H54 (cell line): Measurements from ENCODE around the gene TNFRSF11A.

ENCODE experiments used
- DNase-seq: peaks from one replicate; pipeline ENCODE4 v3.0.0; 2011; ENCODE audit warnings: low spot score, mixed read lengths; ENCODE audit not compliant: insufficient read length
- FAIRE-seq: peaks from 3 replicates; lab custom pipeline; 2011; peaks lifted over from hg19 to GRCh38; lab: Jason Lieb, UNC
- POLR2A ChIP-seq: IDR thresholded peaks from 2 replicates; pipeline ENCODE4 v1.6.1; 2011; ENCODE audit warnings: low read depth, mild to moderate bottlenecking, low read length

The TNFRSF11A gene

DNA sequence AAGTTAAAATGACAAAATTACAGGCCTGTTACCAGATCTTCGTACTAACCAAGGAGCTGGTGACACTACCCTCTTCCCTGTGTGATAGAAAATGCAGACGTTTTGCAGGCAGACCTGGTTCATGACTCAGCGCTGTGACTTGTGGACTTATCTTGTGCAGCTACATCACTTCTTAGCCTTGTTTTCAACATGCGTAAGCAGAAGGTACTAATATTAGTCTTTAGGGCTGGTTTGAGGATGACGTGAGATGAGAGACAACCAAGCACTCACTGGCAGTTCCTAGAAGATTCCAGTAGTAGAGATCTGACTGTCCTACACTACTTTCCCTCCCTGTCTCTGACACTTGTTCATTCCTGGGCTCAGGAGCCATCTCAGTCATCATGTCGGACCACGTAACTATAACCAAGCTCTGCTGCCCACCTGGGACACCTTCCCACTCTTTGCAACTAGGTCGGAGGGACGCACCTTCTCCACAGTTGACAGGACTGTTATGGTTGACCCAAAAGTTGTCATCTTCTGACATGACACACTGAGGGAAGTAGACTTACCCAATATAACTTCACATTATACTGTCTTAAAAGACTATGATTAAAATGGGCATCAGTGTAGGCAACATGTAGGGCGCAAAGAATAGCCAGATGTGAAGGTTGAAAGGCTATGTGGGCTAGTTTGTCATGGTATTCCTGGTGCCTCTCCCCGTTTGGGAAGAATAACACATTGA, 64.8 kb downstream of the TNFRSF11A start:
- TF ChIP-seq POLR2A, result no peak
- FAIRE-seq, result no peak
- DNase-seq, result no peak

DNA sequence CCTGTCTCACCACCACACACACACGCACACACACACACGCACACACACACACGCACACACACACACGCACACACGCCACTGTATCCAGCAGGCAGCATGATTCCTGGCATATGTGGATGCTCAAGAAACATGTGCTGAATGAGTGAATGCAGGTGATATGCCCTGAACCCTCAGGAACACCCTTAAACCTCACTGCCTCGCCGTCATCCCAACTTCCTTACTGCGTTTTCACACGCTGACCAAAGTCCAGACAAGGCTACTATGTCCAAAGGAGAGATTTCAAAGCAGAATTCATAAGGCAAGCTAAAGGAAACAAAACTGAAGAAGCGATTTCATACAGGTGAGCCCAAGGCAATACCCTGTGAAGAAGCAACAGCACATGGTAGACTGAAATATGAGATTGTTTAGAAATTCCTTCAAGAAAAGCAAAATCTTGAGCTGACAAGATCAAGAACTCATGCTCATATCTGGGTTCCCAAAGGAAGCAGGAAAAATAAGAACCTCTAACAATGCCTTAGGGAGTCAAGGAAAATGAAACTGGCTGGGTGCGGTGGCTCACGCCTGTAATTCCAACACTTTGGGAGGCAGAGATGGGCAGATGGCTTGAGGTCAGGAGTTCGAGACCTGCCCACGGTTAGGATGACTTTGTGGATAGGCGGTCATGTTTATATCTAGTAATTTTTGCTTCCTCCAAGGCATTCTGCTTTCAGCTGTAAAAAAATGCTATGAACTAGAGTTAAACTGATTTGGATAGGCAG, 69.1 kb downstream of the TNFRSF11A start:
- no peak for FAIRE-seq
- TF ChIP-seq POLR2A, result no peak
- DNase-seq, result no peak

DNA sequence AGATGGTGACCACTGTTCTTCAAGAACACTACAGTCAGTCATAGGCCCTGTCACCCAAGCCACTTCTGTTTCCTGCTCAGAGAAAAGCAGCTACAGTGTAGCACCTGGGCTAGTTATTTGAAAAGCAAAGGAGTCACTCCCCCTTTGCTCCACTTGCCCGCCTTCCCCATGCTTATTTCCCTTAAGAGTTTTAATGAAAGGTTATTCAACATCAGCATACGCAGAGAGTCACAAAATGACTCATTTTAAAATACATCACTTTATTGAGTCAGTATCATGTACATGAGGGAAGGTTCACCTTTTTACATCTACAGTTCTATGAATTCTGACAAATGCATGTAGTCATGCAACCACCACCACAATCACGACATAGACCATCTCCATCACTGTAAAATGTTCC, 71.3 kb downstream of the TNFRSF11A start:
- no peak for TF ChIP-seq POLR2A
- no peak for FAIRE-seq
- no peak for DNase-seq

DNA sequence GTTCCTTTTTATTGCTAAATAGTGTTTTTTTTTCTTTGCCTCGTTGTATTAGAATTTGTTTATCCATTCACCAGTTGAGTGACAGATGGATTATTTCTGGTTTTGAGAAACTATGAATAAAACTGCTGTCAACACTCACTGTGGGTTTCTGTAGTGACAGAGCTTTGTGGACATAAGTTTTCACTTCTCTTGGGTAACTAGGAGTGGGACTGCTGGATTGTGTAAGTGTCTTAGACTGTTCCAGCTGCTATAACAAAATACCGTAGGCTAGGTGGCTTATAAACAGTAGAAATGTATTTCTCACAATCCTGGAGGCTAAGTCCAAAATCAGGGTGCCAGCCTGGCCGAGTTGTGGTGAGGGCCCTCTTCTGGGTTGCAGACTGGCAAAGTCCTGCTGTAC, 71.9 kb downstream of the TNFRSF11A start:
- no peak for TF ChIP-seq POLR2A
- no peak for DNase-seq
- no peak for FAIRE-seq

DNA sequence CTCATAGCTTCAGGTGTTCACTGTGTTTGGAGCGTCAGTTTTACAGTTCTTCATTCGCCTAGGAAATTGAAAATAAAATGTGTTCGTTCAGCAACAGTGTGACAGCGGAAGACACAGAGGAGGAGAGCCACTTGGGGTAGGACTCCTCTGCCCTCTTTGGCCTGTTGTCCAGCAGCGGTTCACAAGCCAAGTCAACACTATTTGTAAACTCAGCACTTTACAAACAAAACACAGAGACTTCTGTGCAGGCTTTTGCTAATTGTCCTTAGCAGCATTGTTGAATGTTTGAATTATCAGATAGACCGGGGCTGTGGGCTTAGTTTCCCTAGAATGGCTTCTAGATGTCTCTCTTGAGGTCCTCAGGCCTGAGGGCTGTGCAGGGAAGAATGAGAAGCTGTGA, 73.2 kb downstream of the TNFRSF11A start:
- FAIRE-seq, result no peak
- TF ChIP-seq POLR2A, result no peak
- no peak for DNase-seq

DNA sequence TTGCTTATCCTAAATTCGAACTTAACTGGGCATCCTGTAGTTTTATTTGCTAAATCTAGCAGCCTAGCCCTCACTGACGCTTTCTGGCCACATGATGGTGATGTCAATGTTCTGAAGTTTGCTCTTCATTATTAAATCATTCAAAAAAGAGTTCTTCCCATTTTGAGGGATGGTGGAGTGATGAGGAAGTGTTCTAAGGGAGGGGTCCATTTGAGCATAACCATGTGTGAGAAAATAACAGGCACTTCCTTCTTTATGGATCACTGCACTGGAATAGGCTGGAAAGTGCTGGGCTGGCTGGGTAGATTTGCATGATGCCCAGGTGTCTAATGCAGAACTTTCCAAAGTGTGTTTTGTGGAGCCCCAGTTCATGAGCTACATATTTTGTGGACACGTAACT, 74.2 kb downstream of the TNFRSF11A start:
- FAIRE-seq, result no peak
- no peak for DNase-seq
- TF ChIP-seq POLR2A, result no peak

- DNase-seq (peak; percentile 40), FAIRE-seq (peak; percentile 27)
- TF ChIP-seq POLR2A, result no peak
Observed at GRCh38 chr18:62399781-62400308, 74.7 kb downstream of the TNFRSF11A start.

GRCh38 chr18:62400916-62401315, 75.8 kb downstream of the TNFRSF11A start:
- DNase-seq (no peak), FAIRE-seq (no peak)
- no peak for TF ChIP-seq POLR2A

DNA sequence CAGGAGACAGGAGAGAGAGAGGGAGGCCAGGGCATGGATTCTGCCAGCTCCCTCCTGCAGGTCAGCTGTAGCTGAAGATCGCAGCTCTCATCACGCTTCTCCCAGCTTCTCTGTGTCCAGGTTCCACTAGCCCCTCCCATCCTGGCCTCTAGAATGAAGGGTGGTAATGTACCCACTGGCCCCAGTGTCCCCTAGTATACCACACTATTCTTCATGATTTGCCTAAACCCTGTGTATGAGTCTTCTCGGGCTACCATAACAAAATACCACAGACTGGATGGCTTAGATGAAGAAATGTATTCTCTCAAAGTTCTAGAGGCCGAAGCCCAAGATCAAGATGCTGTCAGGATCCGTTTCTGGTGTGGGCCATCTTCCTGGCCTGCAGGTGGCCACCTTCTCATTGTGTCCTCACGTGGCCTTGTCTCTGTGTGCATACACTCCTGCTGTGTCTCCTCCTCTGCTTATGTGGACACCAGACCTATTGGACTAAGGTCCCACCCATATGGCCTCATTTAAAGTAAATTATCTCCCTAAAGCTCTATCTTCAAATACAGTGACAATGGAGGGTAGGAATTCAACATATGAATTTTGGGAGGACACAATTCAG, 77.3 kb downstream of the TNFRSF11A start:
- DNase-seq, result no peak
- no peak for FAIRE-seq
- no peak for TF ChIP-seq POLR2A

DNA sequence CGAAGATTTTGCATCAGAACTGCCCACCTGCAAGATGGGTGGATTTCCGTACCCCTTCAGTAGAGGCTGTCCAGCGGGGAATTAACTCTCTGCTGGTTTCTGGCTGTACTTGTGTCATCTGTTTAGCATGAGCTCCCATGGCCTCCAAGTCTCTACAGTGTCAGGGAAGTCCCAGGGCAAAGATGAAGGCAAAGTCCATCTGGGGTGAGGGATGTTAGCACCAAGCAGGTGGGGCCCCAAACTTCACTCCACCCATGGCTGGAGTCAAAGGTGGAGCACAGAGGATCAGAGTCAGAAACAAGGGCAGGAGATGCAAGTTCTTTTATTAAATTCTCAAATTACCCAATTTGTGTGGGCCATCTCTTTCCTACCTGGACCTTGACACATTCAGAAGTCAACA, 78.0 kb downstream of the TNFRSF11A start:
- DNase-seq, result no peak
- no peak for FAIRE-seq
- TF ChIP-seq POLR2A, result no peak

DNA sequence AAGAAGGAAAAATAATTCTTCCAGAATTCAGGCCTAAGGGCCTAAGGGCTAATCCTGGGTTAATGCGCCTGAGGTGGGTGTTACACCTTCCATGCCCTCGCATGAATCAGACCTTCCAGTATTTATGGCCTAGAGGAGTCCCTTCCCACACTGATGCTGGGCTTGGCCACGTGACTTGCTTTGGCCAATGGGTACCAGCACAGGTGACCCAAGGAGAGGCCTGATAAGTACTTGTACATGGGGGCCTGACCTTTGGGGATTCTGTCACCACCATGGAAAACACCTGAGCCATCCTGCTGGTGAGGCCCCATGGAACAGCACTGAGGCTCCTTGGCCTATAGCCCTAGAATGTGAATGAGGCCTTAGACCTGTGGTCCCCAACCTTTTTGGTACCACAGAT, 79.8 kb downstream of the TNFRSF11A start:
- TF ChIP-seq POLR2A, result no peak
- no peak for FAIRE-seq
- DNase-seq, result no peak

GRCh38 chr18:62407660-62408059, 82.5 kb downstream of the TNFRSF11A start:
- FAIRE-seq, result no peak

DNA sequence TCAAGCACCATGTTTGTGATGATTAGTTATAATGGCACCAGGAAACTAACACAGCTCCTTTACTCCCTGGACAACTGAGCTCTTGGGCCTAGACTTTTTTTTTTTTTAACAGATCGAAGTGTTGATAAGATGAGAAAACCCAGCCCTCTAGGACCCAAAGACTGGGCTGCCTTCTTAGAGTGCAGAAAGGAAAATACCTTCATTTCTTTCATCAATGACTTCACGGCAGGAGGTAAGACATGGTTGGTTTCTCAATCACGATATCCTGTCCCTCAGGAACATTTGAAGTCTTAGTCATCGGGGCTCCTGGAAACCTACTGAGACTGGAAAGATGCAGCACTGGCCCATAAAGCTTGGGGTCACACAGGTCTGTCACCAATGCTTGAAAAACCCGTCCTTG, 84.7 kb downstream of the TNFRSF11A start:
- no peak for TF ChIP-seq POLR2A
- no peak for DNase-seq
- no peak for FAIRE-seq

More at GRCh38 chr18:62407660-62408059, 82.5 kb downstream of the TNFRSF11A start:
- DNase-seq, result no peak
- no peak for TF ChIP-seq POLR2A
